Hematopoietic multipotent progenitor cell treated with erythropoietin and hydrocortisone succinate and interleukin-3 and kit ligand, for 17 days (in vitro differentiated cells): Measurements from ENCODE around the gene EMC10.
"Not testable (repeated sequence)": the region's sequence is repeated elsewhere in the genome, so short reads cannot be mapped to it uniquely, and the experiment has no call there.

ENCODE experiments used
- DNase-seq: peaks from one replicate; pipeline ENCODE4 v3.0.0-alpha.2; 2015; ENCODE audit warnings: low spot score

The EMC10 gene

GRCh38 chr19:50476224-50476906, at the start of gene EMC10, which contains the start of gene GARIN5A:
Gene EMC10, plus strand, starts transcription at chr19:50476507. Its CDS starts 38 bp downstream, at chr19:50476545.
Gene GARIN5A, minus strand, starts transcription at chr19:50476848. Its CDS starts 460 bp downstream, at chr19:50476388.
- peak; percentile 80 for DNase-seq

GRCh38 chr19:50427318-50427925, 48.9 kb upstream of the EMC10 start:
- no peak for DNase-seq

GRCh38 chr19:50427997-50428425, 48.3 kb upstream of the EMC10 start:
- no peak for DNase-seq

- no peak for DNase-seq
Observed at GRCh38 chr19:50428772-50429463, 47.4 kb upstream of the EMC10 start.

- DNase-seq = no peak
Observed at GRCh38 chr19:50430888-50431342, 45.4 kb upstream of the EMC10 start.

GRCh38 chr19:50431343-50432220, 44.7 kb upstream of the EMC10 start:
- DNase-seq = peak; percentile 82

- DNase-seq = no peak
Observed at GRCh38 chr19:50432221-50433028, 43.9 kb upstream of the EMC10 start, which contains the start of gene MYBPC2. Gene MYBPC2, plus strand, starts transcription at chr19:50432892. Its CDS starts 62 bp downstream, at chr19:50432954.

GRCh38 chr19:50433201-50434180, 42.8 kb upstream of the EMC10 start:
- DNase-seq = no peak

- no peak for DNase-seq
Observed at GRCh38 chr19:50434525-50434924, 41.8 kb upstream of the EMC10 start.

GRCh38 chr19:50435221-50435620, 41.1 kb upstream of the EMC10 start:
- DNase-seq = no peak

GRCh38 chr19:50435627-50436026, 40.7 kb upstream of the EMC10 start:
- no peak for DNase-seq

GRCh38 chr19:50437862-50438449, 38.4 kb upstream of the EMC10 start:
- DNase-seq = no peak

- not testable (repeated sequence) for DNase-seq
Observed at GRCh38 chr19:50439130-50439529, 37.2 kb upstream of the EMC10 start.

GRCh38 chr19:50444059-50444458, 32.2 kb upstream of the EMC10 start:
- DNase-seq = no peak

GRCh38 chr19:50447053-50447452, 29.3 kb upstream of the EMC10 start:
- no peak for DNase-seq

GRCh38 chr19:50447750-50448149, 28.6 kb upstream of the EMC10 start:
- DNase-seq = no peak

GRCh38 chr19:50449236-50449899, 26.9 kb upstream of the EMC10 start:
- no peak for DNase-seq

GRCh38 chr19:50450369-50451222, 25.7 kb upstream of the EMC10 start:
- DNase-seq = no peak
